Measurements from ENCODE around the gene GOLIM4.
"Not testable (repeated sequence)": the region's sequence is repeated elsewhere in the genome, so short reads cannot be mapped to it uniquely, and the experiment has no call there.

GOLIM4 gene

GRCh38 chr3:168048414-168049330 lies 47.1 kb downstream of the GOLIM4 start:
- FAIRE-seq, result no peak
- no peak for DNase-seq (ENCODE audit: low spot score)

GRCh38 chr3:168047936-168048335 lies 47.8 kb downstream of the GOLIM4 start:
- DNase-seq (ENCODE audit: low spot score) (no peak), FAIRE-seq (no peak)

GRCh38 chr3:168047190-168047795 lies 48.4 kb downstream of the GOLIM4 start:
- FAIRE-seq (peak; percentile 95), DNase-seq (ENCODE audit: low spot score) (peak; percentile 74)

- no peak for DNase-seq (ENCODE audit: low spot score)
Measured at GRCh38 chr3:168044049-168044448, 51.7 kb downstream of the GOLIM4 start.

GRCh38 chr3:168040607-168041208 lies 55.0 kb downstream of the GOLIM4 start:
- FAIRE-seq, result no peak
- DNase-seq (ENCODE audit: low spot score), result peak; percentile 15

More at GRCh38 chr3:168044049-168044448, 51.7 kb downstream of the GOLIM4 start:
- FAIRE-seq, result no peak

- DNase-seq (ENCODE audit: low spot score), result no peak
- FAIRE-seq, result no peak
Measured at GRCh38 chr3:168037020-168037419, 58.7 kb downstream of the GOLIM4 start.

- no peak for FAIRE-seq
Measured at GRCh38 chr3:168036619-168037018, 59.1 kb downstream of the GOLIM4 start.

GRCh38 chr3:168034152-168034928 lies 61.4 kb downstream of the GOLIM4 start:
- peak; percentile 58 for DNase-seq (ENCODE audit: low spot score)

More at GRCh38 chr3:168036619-168037018, 59.1 kb downstream of the GOLIM4 start:
- DNase-seq (ENCODE audit: low spot score), result no peak

GRCh38 chr3:168030577-168030976 lies 65.1 kb downstream of the GOLIM4 start:
- DNase-seq (ENCODE audit: low spot score) (no peak), FAIRE-seq (no peak)

More at GRCh38 chr3:168034152-168034928, 61.4 kb downstream of the GOLIM4 start:
- FAIRE-seq, result peak; percentile 88

GRCh38 chr3:168029705-168030104 lies 66.0 kb downstream of the GOLIM4 start:
- FAIRE-seq, result no peak
- DNase-seq (ENCODE audit: low spot score), result no peak

GRCh38 chr3:168028086-168028485 lies 67.6 kb downstream of the GOLIM4 start:
- DNase-seq (ENCODE audit: low spot score), result no peak

GRCh38 chr3:168026764-168027163 lies 69.0 kb downstream of the GOLIM4 start:
- FAIRE-seq (no peak), DNase-seq (ENCODE audit: low spot score) (no peak)

More at GRCh38 chr3:168028086-168028485, 67.6 kb downstream of the GOLIM4 start:
- no peak for FAIRE-seq

GRCh38 chr3:168025076-168025475 lies 70.6 kb downstream of the GOLIM4 start:
- FAIRE-seq (no peak), DNase-seq (ENCODE audit: low spot score) (peak; percentile 7)

- DNase-seq (ENCODE audit: low spot score), result peak; percentile 87
- FAIRE-seq, result peak; percentile 93
Measured at GRCh38 chr3:168024537-168024941, 71.2 kb downstream of the GOLIM4 start.

GRCh38 chr3:168021737-168022450 lies 73.8 kb downstream of the GOLIM4 start:
- FAIRE-seq (no peak), DNase-seq (ENCODE audit: low spot score) (no peak)

GRCh38 chr3:168011280-168011679 lies 84.4 kb downstream of the GOLIM4 start:
- DNase-seq (ENCODE audit: low spot score); FAIRE-seq: not testable (repeated sequence)

GRCh38 chr3:168006584-168006983 lies 89.1 kb downstream of the GOLIM4 start:
- no peak for DNase-seq (ENCODE audit: low spot score)

GRCh38 chr3:168003911-168004310 lies 91.8 kb downstream of the GOLIM4 start:
- FAIRE-seq (no peak), DNase-seq (ENCODE audit: low spot score) (no peak)

More at GRCh38 chr3:168006584-168006983, 89.1 kb downstream of the GOLIM4 start:
- no peak for FAIRE-seq

- DNase-seq (ENCODE audit: low spot score), result peak; percentile 80
- FAIRE-seq, result peak; percentile 88
Measured at GRCh38 chr3:168002786-168003368, 92.8 kb downstream of the GOLIM4 start.

- DNase-seq (ENCODE audit: low spot score) (no peak), FAIRE-seq (peak; percentile 73)
Measured at GRCh38 chr3:168001244-168001643, 94.5 kb downstream of the GOLIM4 start.
